ENCODE measurements around the gene MAOB. TPM values are rescaled to one million over a fixed set of nuclear protein-coding genes. Genes with fewer than 3 reads are reported as not detected.

Gene MAOB
- total and polyA plus RNA-seq, 10 of the 15 experiments (the other 5 are each of a cell fraction or from before 2014, with no cell fraction given), result 0.21 TPM; not detected in 9

DNA sequence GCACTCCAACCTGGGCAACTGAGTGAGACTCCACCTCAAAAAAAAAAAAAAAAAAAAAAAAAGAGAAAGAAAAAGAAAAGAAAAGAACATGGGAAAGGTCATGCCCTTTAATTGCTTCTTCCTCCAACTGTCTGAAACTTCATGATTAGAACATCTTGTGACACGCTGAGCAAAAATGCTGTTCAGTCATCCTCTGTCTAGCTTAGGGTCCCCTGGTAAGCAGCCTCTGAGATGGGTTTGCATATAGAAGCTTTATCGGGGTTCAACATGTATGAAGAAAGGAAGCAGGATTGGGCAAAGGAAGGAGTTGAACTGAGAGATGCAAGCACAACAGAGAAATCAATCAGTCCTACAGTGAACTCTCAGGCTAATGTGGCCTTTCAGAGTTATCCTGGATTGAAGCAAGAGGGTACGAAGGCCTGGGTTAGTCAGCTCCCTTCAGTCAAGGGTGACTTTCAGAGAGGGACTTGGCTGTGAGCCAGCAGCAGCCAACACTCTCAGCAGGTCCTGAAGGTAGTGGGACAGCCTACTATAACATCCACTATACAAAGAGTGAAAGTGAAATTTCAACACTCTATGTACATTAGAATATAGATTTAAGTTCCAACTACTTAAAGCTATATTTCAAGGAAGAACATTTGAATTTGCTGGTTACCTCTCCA, 11.4 kb downstream of the MAOB start:
- WGBS (ENCODE audit: insufficient coverage, insufficient replicate concordance, low lambda C conversion rate, missing lambda C conversion rate), result 54% methylated on average over 3 of the region's 3 CpGs
- no peaks in the 10 kb centered on the region for H3K9me3 ChIP-seq (replicated peaks; ENCODE audit: control insufficient read depth, insufficient read depth, low read length)
- RAD21 ChIA-PET (ENCODE audit: unreplicated experiment), result interaction anchor here (0.5 kb wide), 1 partner anchor 178 kb away, joined by 3 read pairs; no protein-coding TSS in a partner anchor
- no peak overlapping the region for H2AFZ ChIP-seq (ENCODE audit: control insufficient read depth, low read depth, low read length)
- no peak overlapping the region for H3K4me3 ChIP-seq
- FAIRE-seq (no peak), ATAC-seq (no peak), DNase-seq (ENCODE audit: low read depth, low spot score) (no peak)
- TF ChIP-seq, protein P1, sequence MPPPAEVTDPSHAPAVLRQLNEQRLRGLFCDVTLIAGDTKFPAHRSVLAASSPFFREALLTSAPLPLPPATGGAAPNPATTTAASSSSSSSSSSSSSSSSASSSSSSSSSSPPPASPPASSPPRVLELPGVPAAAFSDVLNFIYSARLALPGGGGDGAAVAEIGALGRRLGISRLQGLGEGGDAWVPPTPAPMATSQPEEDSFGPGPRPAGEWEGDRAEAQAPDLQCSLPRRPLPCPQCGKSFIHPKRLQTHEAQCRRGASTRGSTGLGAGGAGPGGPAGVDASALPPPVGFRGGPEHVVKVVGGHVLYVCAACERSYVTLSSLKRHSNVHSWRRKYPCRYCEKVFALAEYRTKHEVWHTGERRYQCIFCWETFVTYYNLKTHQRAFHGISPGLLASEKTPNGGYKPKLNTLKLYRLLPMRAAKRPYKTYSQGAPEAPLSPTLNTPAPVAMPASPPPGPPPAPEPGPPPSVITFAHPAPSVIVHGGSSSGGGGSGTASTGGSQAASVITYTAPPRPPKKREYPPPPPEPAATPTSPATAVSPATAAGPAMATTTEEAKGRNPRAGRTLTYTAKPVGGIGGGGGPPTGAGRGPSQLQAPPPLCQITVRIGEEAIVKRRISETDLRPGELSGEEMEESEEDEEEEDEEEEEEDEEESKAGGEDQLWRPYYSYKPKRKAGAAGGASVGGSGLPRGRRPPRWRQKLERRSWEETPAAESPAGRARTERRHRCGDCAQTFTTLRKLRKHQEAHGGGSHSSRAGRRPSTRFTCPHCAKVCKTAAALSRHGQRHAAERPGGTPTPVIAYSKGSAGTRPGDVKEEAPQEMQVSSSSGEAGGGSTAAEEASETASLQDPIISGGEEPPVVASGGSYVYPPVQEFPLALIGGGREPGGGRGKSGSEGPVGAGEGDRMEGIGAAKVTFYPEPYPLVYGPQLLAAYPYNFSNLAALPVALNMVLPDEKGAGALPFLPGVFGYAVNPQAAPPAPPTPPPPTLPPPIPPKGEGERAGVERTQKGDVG (CRISPR knock-in tag; IDR thresholded peaks at IDR 0.05), result no peak
- TF ChIP-seq YBX1 (IDR thresholded peaks at IDR 0.05), result no peak
- no peak for TF ChIP-seq CBX3 (IDR thresholded peaks at IDR 0.05; ENCODE audit: borderline replicate concordance, low read depth)
- no peak for TF ChIP-seq RAD21 (IDR thresholded peaks at IDR 0.05; ENCODE audit: insufficient read depth, low read depth, low read length)
- TF ChIP-seq JUNB (IDR thresholded peaks at IDR 0.05), result no peak
- no peak for TF ChIP-seq SUPT20H (IDR thresholded peaks at IDR 0.05; ENCODE audit: borderline replicate concordance, control insufficient read depth, low read depth, low read length)
- no peak for TF ChIP-seq BACH1 (IDR thresholded peaks at IDR 0.05; ENCODE audit: borderline replicate concordance)
- SMC1A ChIA-PET (ENCODE audit: uncharacterized antibody, unreplicated experiment), result no interaction called here
- POLR2A ChIA-PET, result no interaction called here
- H3K4me1 ChIP-seq (ENCODE audit: control insufficient read depth, insufficient read depth, low read length), result no peaks in the 10 kb centered on the region
- no peak overlapping the region for H3K27ac ChIP-seq (ENCODE audit: control insufficient read depth, insufficient read depth)
- H3K27me3 ChIP-seq (replicated peaks in 1 of 2; ENCODE audit: control insufficient read depth in 2 of 2, insufficient read depth in 2 of 2, low read length in 1 of 2), result no peaks in the 10 kb centered on the region
- intact Hi-C loops (cut with micrococcal nuclease; ENCODE audit: unreplicated experiment) (no loop called here), in situ Hi-C loops (cut with MboI) (no loop called here)
- H3K9ac ChIP-seq (ENCODE audit: control insufficient read depth, insufficient read depth, low read length), result no peak overlapping the region
- H3K79me2 ChIP-seq (ENCODE audit: control insufficient read depth, insufficient read depth, low read length), result no peaks in the 10 kb centered on the region
- H3K36me3 ChIP-seq (ENCODE audit: control insufficient read depth in 2 of 2, insufficient read depth in 2 of 2, low read length in 1 of 2), result no peaks in the 10 kb centered on the region
- H4K20me1 ChIP-seq (ENCODE audit: control insufficient read depth, insufficient read depth), result no peaks in the 10 kb centered on the region
- BruUV-seq (replicated peaks), result no TSS peak
- CTCF ChIA-PET, result no interaction called here
- no peak overlapping the region for H3K4me2 ChIP-seq (ENCODE audit: control insufficient read depth, insufficient read depth)
